GDM1 (cell line): ENCODE measurements around the gene IL10RA.
"Not testable (repeated sequence)": the region's sequence is repeated elsewhere in the genome, so short reads cannot be mapped to it uniquely, and the experiment has no call there.

Experiments
- DNase-seq: peaks from one replicate; lab custom pipeline; 2025; lab: John Stamatoyannopoulos, UW

IL10RA gene

GRCh38 chr11:117961896-117962295, 24.3 kb upstream of the IL10RA start:
- no peak for DNase-seq

DNA sequence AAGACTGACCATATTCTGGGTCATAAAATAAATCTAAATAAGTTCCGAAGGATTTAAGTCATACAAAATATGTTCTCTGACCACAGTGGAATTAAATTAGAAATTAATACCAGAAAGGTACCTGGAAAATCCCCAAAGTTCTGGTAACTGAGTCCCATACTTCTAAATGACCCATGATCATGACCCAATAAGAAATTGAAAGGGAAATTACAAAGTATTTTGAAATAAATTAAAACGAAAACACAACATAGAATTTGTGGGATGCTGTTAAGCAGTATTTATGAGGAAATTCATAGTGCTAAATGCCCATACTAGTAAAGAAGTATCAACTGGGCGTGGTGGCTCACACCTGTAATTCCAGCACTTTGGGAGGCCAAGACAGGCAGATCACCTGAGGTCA, 23.4 kb upstream of the IL10RA start:
- DNase-seq, result no peak

DNA sequence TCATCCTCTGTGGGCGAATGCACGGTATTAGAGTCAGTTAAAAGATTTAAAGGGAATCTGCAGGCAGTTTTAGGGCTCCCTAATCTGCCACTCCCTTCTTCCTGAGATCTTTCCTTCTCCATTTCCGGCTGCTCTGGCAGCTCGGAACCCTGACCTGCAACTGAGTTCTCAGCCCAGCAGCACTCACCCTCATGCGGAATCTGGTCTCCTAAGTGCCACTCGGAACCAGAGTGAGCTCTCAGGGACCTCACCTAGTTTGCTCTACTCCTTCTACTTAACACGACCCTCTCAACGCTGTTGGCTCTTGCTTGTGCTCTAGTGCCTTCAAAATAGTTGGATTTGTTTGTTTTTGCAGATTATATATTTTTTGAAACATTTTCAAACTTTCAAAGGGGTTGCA, 19.3 kb upstream of the IL10RA start:
- no peak for DNase-seq

DNA sequence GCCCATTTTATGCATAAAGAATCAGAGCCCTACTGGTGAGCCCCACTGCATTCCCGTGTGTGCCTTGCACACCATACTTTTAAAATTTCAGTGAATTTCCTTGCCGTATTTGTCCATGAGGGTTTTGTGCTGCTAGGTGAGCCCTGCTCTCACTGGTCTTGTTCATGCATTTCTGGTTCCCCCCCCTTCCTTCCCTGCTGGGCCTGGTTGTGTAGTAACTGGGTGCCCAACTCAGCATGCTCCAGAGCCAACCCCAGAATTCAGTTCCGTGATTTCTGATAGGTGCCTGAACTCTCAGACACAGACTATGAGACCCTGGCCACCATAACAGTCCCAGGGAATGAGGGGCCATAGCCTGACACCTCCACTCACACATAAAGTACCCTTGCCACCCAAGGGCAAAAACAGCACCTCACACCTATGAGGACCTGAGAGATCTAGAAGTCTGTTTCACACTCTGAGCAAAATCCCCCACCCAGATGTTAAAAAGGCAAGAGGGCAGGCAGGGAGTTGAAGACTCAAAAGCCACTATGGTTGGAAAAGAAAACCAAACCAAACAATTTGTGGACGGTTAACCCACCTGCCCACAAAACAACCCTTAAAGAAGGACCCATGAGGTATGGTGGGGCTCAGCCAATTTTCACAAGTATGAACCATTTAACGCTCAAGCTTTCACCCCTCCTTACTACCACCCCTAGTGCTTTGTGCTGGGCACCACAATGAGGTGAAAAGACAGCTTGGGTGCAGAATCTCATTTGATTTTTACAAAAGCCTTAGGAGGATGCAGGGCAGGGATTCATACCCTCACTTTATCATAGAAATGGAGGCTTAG, 16.8 kb upstream of the IL10RA start:
- DNase-seq, result no peak

DNA sequence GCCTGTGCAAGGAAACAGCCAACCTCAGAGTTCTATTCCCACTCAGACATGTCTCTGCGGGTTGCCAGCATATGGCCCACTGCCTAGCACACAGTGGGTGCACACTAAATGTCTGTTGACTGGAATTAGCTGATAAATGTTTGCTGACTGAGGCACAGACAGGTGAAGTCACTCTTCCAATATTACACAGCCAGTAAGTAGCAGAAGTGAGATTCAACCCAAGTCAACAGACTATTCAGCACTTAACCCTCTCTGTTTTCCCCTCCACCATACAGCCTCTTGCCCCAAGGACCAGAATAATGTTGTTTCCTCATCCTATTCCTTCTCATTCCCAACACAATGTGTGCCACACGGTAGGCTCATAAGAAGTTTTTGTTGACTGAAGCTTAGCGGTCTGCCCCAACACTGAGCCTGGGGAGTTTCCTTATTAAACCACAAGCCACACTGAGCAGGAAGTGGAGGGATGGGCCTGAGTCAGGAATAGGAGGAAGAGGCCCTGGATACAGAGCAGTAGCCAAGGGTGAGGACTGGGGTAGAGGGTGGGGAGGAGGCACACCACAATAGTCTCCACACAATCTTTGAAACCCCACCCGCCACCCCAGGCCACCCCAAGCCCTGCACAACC, 15.7 kb upstream of the IL10RA start:
- DNase-seq, result peak; percentile 92

DNA sequence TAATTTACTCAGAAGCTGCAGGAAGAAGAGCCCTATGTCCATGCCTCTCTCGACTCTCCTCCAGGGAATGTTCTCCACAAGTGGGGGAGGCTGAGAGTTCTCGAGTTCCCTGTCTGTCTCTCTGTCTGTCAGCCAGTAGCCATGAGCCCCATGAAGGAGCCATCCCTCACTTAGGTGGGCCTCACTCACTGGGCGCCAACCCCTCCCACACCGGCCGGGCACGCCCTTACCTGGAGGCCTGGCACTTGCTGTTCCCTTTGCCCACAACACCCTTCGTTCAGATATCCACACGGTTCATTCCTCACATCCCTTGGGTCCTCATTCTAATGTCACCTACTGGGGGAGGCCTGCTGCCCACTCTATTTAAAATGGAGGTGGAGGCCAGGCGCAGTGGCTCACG, 14.2 kb upstream of the IL10RA start:
- no peak for DNase-seq

GRCh38 chr11:117972629-117973502, 13.3 kb upstream of the IL10RA start:
- DNase-seq, result no peak

DNA sequence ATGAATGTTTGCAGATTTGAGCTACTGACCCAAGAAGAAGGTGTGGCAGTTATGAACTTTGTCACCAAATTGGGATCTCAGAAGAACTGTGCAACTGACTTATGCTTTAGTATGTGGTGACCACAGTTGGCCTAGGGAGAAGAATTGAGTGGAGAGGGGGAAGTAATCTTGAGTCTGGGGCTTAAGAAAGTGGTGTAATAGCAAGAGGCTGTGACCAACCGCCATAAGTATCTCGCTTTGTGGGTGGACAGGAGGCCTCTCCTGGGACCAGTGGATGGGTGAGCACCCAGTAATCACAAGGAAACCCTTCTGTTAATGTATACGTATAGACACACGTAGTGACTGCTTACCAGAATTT, 12.7 kb upstream of the IL10RA start:
- DNase-seq, result peak; percentile 30

- no peak for DNase-seq
Measured at GRCh38 chr11:117976445-117976844, 9.7 kb upstream of the IL10RA start.

DNA sequence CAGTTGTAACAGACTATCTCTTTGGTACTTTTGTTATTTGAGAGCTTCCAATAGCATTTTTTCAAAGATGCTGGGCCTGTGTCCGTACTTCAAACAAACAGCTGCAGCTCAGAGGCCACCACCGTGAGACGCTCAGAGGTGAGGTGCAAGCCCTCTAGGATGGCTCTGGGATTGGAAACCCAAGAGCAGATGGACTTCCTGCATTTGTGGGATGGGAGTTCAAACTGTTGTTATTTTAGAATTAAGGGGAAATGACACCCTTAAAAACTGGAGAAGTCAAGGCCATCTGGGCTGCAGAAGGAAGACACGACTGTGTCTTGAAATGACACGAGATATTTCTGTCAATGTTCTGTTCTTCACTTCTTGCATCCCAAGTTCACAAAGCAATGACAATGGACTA, 9.2 kb upstream of the IL10RA start:
- peak; percentile 58 for DNase-seq

GRCh38 chr11:117977612-117978264, 8.5 kb upstream of the IL10RA start:
- not testable (repeated sequence) for DNase-seq

GRCh38 chr11:117978291-117978910, 7.8 kb upstream of the IL10RA start:
- DNase-seq, result not testable (repeated sequence)

DNA sequence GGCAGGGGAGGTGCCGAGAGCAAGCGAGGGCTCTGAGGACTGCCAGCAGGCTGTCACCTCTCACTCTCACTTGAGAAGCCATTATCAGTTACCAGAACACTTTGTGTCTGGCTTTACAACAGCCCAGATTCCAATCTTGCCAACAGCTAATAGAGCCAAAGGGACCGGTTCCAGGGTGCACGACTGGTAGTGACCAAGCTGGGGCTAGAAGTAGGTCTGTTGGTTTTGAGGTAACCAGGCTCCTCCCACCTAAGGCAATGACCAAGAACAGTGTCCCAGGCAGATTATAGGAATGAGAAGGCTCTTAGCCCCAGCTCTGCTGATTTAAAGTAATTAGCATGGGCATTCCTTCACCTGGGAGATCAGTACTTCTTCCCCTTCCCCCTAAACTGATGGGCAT, 7.2 kb upstream of the IL10RA start:
- no peak for DNase-seq

- peak; percentile 36 for DNase-seq
Measured at GRCh38 chr11:117979481-117980211, 6.5 kb upstream of the IL10RA start.

- DNase-seq, result no peak
Measured at GRCh38 chr11:117980280-117980679, 5.9 kb upstream of the IL10RA start.

- DNase-seq, result no peak
Measured at GRCh38 chr11:117980720-117981119, 5.5 kb upstream of the IL10RA start.

- DNase-seq, result no peak
Measured at GRCh38 chr11:117983163-117983475, 3.1 kb upstream of the IL10RA start.

DNA sequence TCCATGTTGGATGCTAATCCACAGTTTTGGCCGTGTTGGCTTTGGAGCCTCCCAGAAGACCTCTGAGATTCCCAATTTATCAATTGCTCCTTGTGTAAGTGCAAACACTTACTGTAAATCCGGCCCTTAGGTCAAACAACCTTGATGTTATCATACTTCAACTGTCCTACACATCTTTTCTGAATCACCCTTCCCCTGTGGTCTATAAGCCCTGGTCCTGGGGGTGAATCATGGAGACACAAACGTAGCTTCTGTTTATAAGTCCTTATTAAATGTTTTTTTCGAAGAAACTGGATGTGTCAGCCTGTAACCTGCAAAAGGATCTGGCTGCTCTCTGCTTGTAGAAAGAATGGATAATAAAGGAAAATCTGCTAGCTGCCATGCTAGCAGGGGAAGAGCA, 1.7 kb upstream of the IL10RA start:
- no peak for DNase-seq

DNA sequence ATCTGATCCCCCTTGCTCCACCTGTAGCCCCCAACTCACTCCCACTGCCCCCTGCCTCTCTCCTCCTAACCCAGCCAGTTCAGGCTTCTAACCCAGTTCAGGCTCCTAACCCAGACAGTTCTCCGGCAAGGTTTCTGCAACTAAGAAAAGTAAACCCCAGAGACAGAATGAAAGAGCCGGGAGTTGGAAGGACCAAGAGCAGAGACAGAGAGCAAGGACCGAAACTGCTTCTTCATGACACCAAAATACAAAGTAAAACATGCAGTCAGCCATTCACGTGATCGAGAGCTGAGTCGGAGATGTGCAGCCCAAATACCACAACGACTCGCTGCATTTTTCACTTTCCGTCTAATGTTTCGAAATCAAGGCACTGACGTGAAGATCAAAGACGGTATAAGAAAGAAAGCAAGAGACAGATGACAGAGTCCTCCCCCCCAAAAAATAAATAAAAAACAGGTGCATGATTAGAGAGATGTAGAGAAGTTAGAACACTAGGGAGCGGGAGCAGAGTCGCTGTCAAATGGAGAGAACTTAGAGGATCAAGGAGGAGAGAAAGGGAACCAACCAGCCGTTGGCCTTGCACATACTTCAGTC, 884 bp downstream of the IL10RA start:
- no peak for DNase-seq

DNA sequence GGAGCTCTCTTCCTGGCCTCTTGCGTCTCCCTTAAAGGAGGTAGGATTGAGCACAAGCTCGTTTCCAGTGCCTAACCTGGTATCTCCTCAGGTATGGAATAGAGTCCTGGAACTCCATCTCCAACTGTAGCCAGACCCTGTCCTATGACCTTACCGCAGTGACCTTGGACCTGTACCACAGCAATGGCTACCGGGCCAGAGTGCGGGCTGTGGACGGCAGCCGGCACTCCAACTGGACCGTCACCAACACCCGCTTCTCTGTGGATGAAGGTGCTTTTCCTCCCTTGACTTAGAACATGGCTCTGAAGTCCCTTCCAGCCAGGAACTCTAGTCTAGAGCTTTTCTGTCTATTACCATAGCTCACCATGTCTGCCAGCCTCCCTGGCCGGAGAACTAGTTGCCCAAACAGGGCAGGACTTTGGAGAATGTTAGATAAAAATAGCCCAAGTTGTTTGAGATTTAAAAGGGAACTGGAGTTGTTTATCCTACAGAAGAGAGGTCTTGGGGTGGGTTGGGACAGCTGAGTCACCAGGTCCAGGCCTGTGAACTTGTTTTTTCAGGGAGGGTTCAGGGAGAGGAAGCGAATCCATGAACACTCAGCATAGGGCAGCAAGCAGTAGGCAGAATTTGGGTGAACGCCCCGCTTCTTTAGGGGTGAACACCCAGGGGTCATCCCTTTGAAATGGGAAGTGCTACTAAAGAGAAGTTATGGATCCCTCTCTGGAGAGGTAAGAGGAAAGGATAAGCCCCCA, 3.3 kb downstream of the IL10RA start:
- no peak for DNase-seq
